Hematopoietic multipotent progenitor cell treated with erythropoietin and hydrocortisone succinate and interleukin-3 and kit ligand, for 15 days (in vitro differentiated cells): ENCODE measurements around the gene CEP104.
A peak's percentile ranks its signal among the peaks of the same experiment; 100 is the strongest.

ENCODE experiments used
- DNase-seq: peaks from one replicate; pipeline ENCODE4 v3.0.0-alpha.2; 2015; ENCODE audit warnings: low spot score

CEP104 gene

GRCh38 chr1:3856923-3857790, at the start of gene CEP104, which contains the start of gene DFFB:
Gene CEP104 (minus strand): TSS chr1:3857211. CDS start chr1:3852407, 4,804 bp downstream.
Gene DFFB (plus strand): TSS chr1:3857476. CDS start chr1:3857604, 128 bp downstream.
- peak; percentile 96 for DNase-seq

GRCh38 chr1:3906672-3907020, 49.6 kb upstream of the CEP104 start:
- DNase-seq = no peak

DNA sequence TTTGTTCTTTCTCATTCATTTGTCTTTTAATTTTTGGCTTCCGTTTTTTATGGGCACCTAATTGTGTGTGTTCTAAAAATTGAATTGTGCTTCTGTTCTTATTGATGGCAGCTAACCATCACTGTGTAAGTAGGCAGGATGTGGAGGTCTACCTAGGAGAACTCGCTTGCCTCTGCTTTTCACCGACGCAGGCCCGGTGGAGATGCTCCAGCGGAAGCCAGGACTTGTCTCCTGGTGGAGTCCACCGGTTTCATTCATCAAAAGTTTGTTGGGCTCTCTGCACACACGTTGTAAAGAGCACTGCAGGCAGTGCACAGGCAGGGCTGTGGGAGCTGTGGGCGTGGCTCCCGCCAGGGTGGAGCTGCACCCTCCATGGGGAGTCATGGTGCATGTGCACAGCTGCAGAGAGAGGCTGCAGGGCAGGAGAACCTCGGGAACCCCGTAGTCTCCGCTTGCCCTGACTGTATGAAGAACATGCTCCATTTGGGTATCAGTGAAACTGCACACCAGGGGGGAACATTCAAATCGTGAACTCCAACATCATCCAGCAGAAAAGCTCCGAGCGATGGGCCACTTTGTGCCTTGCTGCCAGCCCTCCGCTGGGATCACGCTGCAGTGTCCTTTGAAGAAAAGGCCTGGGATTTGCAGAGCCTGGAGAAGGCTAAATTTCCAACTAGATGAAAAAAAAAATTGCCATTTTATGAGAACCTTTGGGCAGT, 49.1 kb upstream of the CEP104 start:
- peak; percentile 24 for DNase-seq

DNA sequence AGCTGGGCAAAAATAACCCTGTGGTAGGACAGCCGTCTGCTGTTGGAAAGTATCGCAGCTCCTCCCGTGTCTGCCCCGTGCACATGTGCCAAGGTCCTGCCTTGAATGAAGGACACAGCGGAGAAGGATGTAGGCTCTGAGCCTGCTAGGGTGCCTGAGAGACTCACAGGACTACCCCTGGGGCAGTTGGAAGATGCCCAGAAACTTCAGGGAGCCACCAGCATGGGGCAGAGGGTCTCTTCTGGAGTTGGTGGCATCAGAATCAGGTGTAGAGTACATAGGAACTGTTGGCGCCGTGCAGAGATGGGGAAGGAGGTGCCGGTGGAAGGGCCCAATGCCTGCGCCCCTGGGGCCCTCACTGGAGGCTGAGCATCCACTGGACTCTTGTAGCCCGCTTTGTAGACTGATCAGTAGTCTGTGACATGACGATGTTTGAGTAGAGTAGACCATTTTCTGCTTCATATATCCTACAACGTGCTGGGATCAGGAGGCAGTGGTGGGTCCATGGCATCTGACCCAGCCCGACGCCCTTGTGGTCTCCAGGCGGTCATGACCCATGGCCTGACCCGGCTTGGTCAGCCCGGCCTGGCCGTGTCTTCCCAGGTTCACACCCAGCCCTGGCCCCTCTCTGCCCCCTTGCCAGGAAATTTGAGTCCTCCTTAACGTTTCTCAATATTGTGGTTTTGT, 48.4 kb upstream of the CEP104 start:
- DNase-seq = no peak

DNA sequence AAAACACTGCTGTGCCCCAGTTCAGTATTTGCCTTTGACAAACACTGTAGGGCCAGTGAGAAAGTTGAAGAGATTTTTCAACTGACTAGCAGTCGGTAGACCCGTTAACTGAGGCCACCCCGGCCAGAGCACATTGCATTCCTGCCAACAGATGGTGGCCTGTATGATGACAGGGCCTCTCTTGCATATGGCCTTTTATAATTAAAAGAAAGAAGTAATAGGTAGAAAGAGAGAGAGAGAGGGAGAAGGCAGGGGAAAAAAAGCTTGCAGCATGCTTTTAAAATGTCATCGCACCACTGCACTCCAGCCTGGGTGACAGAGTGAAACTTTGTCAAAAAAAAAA, 47.8 kb upstream of the CEP104 start:
- no peak for DNase-seq

GRCh38 chr1:3904006-3904842, 47.2 kb upstream of the CEP104 start:
- DNase-seq = no peak

- no peak for DNase-seq
Observed at GRCh38 chr1:3903141-3904005, 46.4 kb upstream of the CEP104 start.

DNA sequence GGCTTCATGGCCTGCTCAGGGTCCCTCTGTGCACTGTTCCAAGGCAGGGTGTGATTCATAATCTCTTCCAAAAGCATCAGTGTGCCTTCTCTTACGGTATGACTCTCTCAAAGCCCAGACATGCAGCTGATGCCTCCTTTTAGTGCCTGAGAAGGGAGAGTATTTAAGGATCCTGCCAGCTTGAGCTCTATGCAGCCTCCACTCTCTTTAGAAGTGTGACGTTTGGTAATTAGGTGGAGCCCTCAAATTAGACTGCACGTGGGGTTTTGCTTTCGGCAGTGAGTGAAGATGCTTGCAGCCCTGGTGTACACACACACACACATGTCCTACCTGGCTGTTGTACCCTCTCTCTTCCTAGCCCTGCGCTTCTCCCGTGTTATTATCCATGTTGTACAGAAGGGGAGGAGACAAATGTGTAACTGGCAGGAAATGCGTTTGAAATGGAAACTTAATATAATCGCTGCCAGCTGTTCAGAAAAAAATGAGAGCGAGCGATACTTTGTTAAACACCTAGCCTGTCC, 45.6 kb upstream of the CEP104 start:
- no peak for DNase-seq

DNA sequence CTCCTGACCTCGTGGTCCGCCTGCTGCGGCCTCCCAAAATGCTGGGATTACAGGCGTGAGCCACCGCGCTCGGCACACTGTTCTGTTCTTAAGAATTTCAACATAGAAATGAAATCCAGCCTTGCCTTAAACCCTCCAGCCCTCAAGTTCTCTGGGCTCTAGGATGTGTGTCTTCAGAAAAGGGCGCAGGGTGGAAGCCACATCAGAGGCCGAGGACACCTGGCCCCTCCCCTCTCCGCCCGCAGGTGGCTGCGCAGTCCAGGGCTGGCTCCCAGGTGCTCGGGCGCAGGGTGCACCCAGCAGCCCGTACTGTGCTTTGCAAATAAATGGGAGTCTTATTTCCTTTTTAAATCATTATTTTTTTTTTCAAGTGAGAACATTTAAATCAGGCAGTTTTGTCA, 45.1 kb upstream of the CEP104 start:
- DNase-seq = no peak

DNA sequence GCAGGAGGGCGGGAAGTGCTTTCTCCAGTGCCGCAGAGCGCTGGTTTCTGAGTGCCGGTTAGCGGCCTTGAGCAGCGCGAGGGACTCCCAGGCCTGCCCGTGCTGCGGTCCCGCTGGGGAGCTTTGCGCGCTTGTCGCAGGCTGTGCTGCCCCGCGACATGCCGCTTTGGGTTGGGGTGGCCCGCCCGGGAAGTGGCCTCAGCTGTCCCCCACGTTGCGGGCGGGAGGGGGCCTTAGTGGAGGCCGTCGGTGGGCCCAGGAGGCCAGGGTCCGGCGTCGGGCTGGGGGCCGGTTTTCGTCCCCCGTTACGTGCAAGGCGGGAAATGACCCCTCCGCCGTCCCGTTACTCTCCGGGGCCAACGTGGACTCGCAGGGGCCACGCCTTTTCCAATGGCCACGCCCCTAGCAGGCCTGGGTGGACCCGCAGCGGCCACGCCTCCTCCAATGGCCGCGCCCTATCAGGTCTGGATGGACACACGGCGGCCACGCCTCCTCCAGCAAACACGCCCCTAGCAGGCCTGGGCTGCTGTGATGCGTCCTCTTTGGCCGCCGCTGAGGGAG, 44.0 kb upstream of the CEP104 start:
- DNase-seq = peak; percentile 96

DNA sequence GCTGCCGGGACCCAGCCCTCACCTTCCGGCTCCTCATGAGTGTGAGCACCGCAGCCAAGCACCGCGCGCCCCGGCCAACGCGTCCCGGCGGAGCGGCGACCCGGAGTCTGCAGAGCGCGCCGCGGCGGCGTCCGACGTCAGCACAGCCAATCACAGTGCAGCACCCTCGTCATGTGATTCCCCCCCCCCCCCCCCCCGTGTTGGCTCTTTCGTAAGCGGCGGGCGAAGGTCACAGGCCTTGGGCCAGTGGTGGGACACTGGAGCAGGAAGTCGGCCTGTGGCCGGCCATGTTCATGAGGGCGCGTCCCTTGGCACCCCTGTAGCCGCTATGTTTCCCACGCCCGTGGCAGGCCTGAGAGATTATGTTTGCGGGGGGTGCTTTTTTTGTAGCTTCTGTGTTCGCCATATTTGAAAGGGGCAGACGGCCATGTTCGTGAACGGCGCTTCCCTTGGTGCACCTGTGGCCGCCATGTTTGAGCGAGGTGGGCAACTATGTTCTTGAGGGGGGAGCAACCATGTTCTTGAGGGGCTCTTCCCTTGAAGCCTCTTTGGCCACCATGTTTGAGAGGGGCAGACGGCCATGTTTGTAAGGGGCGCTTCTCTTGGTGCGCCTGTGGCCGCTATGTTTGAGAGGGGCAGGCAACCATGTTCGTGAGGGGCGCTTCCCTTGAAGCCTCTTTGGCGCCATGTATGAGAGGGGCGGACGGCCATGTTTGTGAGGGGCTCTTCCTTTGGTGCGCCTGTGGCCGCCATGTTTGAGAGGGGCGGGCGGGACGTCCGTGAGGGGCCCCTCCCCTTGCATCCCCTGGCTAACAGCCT, 43.3 kb upstream of the CEP104 start, which contains the start of gene C1orf174:
TSS of gene C1orf174 (minus strand) at position 123 of the 819 bp plus-strand sequence. CDS start at position 37, 86 bp downstream.
- DNase-seq = peak; percentile 96

- peak; percentile 27 for DNase-seq
Observed at GRCh38 chr1:3899754-3900149, 42.7 kb upstream of the CEP104 start.

DNA sequence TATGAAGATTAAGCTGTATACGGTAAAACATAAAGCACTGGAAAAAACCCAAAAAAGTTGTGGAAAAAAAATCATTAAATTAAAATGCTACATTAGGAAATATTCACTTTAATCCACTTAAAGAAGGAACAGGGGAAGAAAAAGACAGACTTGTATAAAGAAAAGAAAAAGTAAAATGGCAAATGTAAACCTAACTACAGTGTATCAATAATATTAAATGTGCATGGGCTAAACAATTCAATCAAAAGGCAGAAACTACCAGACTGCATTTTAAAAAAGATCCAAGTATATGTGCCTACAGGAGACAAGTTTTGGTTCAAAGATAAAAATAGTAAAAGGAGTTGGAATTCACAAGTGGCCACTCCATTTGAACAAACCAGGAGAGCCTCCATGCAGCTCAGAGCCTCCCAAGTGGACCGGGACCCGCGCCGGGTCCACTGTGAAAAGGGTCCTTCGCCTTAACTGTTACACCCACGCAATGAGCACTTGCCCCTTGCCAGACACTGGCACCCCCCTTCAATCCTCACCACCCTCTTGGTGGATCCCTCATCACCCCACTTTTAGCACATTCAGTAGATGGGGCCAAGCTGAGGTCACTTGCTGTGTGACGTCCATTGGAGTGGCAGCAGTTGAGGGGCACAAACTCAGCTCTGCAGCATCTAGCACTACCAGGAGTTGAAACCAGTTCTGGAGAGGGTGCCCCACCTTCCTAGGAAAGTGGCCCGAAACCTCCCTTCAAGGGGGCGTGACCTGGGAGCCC, 42.2 kb upstream of the CEP104 start:
- DNase-seq = no peak

DNA sequence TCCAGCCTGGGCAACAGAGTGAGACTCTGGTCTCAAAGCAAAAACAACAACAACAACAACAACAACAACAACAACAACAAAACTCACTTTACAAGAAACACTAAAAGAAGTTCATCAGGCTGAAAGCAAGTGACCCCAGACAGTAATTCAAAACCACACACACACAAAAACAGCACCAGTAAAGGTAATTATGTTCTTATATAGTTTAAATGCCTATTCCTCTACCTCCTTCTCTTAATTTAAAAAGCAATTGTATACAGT, 41.4 kb upstream of the CEP104 start:
- DNase-seq = no peak

GRCh38 chr1:3896396-3897000, 39.5 kb upstream of the CEP104 start:
- no peak for DNase-seq

DNA sequence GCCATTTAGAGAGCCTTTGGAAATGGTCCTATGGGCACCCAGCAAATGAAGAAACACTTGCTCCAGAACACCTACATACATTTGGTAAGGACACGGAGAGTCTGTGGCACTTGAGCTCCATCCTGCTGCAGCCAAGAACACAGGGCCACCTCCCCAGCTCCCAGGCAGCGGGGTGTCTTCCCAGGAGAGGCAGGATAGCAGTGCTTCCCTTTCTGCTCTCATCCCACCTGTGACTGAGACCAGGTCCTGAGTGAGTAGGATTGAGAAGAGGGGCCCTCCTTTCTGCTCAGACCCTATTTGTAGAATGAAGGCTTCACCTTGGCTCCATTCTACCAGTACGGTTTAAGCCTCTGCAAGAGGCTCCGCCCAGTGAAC, 38.9 kb upstream of the CEP104 start:
- DNase-seq = no peak

- no peak for DNase-seq
Observed at GRCh38 chr1:3895279-3895950, 38.4 kb upstream of the CEP104 start.
